Loucy (cell line): ENCODE data around the gene ULBP2.

Experiments used
- H2AFZ ChIP-seq: fragments of 200-600 bp; sonication (generic); 2 replicates; pipeline ENCODE4 v1.6.0; 2016; ENCODE audit warnings: antibody characterized with exemption, mild to moderate bottlenecking, low read length, moderate library complexity
- H3F3A ChIP-seq: fragments of 200-600 bp; 2 replicates; pipeline ENCODE4 v1.6.0; 2016; ENCODE audit warnings: antibody characterized with exemption, low read depth, mild to moderate bottlenecking
- H3K27me3 ChIP-seq: fragments of 200-600 bp; sonication (generic); 2 replicates; pipeline ENCODE4 v1.6.1; 2014; ENCODE audit warnings: low read length, mild to moderate bottlenecking; ENCODE audit not compliant: insufficient read depth, poor library complexity, severe bottlenecking
- H3K36me3 ChIP-seq: fragments of 200-600 bp; sonication (generic); 2 replicates; pipeline ENCODE4 v1.6.1; 2016; ENCODE audit warnings: low read length; ENCODE audit not compliant: insufficient read depth
- H3K4me1 ChIP-seq: fragments of 200-600 bp; sonication (generic); 2 replicates; pipeline ENCODE4 v1.5.1; 2014; ENCODE audit warnings: low read length, mild to moderate bottlenecking; ENCODE audit not compliant: insufficient read depth, poor library complexity, severe bottlenecking
- H3K4me2 ChIP-seq: fragments of 200-600 bp; sonication (generic); 2 replicates; pipeline ENCODE4 v1.6.0; 2014; ENCODE audit warnings: antibody characterized with exemption, low read length, low read depth, mild to moderate bottlenecking; ENCODE audit not compliant: poor library complexity, severe bottlenecking
- H3K4me3 ChIP-seq: fragments of 200-600 bp; sonication (generic); 2 replicates; pipeline ENCODE4 v1.5.1; 2014; ENCODE audit warnings: low read length, mild to moderate bottlenecking, mixed read lengths; ENCODE audit not compliant: poor library complexity, severe bottlenecking
- H3K79me2 ChIP-seq: fragments of 200-600 bp; sonication (generic); 2 replicates; pipeline ENCODE4 v1.6.1; 2014; ENCODE audit warnings: low read length; ENCODE audit not compliant: insufficient read depth
- H3K9ac ChIP-seq: fragments of 200-600 bp; sonication (generic); 2 replicates; pipeline ENCODE4 v1.6.0; 2014; ENCODE audit warnings: mild to moderate bottlenecking, low read depth, low read length, moderate library complexity; ENCODE audit not compliant: poor library complexity, severe bottlenecking
- H3K9me2 ChIP-seq: fragments of 200-600 bp; sonication (generic); replicated peaks from 2 replicates; pipeline ENCODE4 v1.6.1; 2016; ENCODE audit warnings: low read depth, low read length, mixed read lengths
- H3K9me3 ChIP-seq: fragments of 200-600 bp; sonication (generic); 2 replicates; pipeline ENCODE4 v1.6.1; 2014; ENCODE audit warnings: mild to moderate bottlenecking, antibody characterized with exemption, low read length, low read depth; ENCODE audit not compliant: insufficient read depth
- H4K20me1 ChIP-seq: fragments of 200-600 bp; sonication (generic); 2 replicates; pipeline ENCODE4 v1.6.0; 2014; ENCODE audit warnings: antibody characterized with exemption, low read length, mild to moderate bottlenecking; ENCODE audit not compliant: insufficient read depth, poor library complexity, severe bottlenecking
- CTCF ChIP-seq: fragments of 200-600 bp; sonication (generic); conservative IDR thresholded peaks from 2 replicates; pipeline ENCODE4 v1.5.1; 2014; ENCODE audit warnings: mild to moderate bottlenecking, antibody characterized with exemption, low read length
- EZH2phosphoT487 ChIP-seq: fragments of 200-600 bp; IDR thresholded peaks from 2 replicates; pipeline ENCODE4 v1.6.1; 2018; ENCODE audit warnings: antibody characterized with exemption, mild to moderate bottlenecking, moderate library complexity, borderline replicate concordance

The ULBP2 gene

GRCh38 chr6:149991838-149992237 lies 50.0 kb downstream of the ULBP2 start:
- peak overlapping the region; percentile 81 for H3K4me2 ChIP-seq
- H3K27me3 ChIP-seq = peaks cover 12% of the 10 kb centered on the region
- H3K9me2 ChIP-seq = no peaks in the 10 kb centered on the region
- H3F3A ChIP-seq = no peaks in the 10 kb centered on the region
- TF ChIP-seq CTCF = no peak
- TF ChIP-seq EZH2phosphoT487 = no peak
- H2AFZ ChIP-seq = peak overlapping the region; percentile 76
- no peaks in the 10 kb centered on the region for H3K36me3 ChIP-seq
- peaks cover 29% of the 10 kb centered on the region for H3K4me1 ChIP-seq
- no peaks in the 10 kb centered on the region for H3K9me3 ChIP-seq
- peak overlapping the region; percentile 59 for H3K9ac ChIP-seq
- H4K20me1 ChIP-seq = no peaks in the 10 kb centered on the region
- peak overlapping the region; percentile 71 for H3K4me3 ChIP-seq
- no peaks in the 10 kb centered on the region for H3K79me2 ChIP-seq

- Histone ChIP-seq H3K4me3 (no peak overlapping the region), H3K4me2 (no peak overlapping the region), H3K9me2 (no peaks in the 10 kb centered on the region), H3K4me1 (peaks cover 31% of the 10 kb centered on the region), H4K20me1 (no peaks in the 10 kb centered on the region), H3K79me2 (no peaks in the 10 kb centered on the region), H3F3A (no peaks in the 10 kb centered on the region), H3K36me3 (no peaks in the 10 kb centered on the region), H3K27me3 (peaks cover under 1% of the 10 kb centered on the region), H2AFZ (no peak overlapping the region), H3K9ac (no peak overlapping the region), H3K9me3 (no peaks in the 10 kb centered on the region)
- TF ChIP-seq CTCF (no peak), EZH2phosphoT487 (no peak)
These were observed 53.5 kb downstream of the ULBP2 start for GRCh38 chr6:149995235-149995750.

GRCh38 chr6:149995971-149996370 lies 54.2 kb downstream of the ULBP2 start:
- H3K9ac ChIP-seq = no peak overlapping the region
- H2AFZ ChIP-seq = no peak overlapping the region
- no peaks in the 10 kb centered on the region for H3F3A ChIP-seq
- H3K4me1 ChIP-seq = peaks cover 32% of the 10 kb centered on the region
- H3K27me3 ChIP-seq = no peaks in the 10 kb centered on the region
- no peaks in the 10 kb centered on the region for H3K9me2 ChIP-seq
- no peaks in the 10 kb centered on the region for H3K9me3 ChIP-seq
- H3K4me3 ChIP-seq = no peak overlapping the region
- no peaks in the 10 kb centered on the region for H3K79me2 ChIP-seq
- H3K4me2 ChIP-seq = peak overlapping the region; percentile 25
- H4K20me1 ChIP-seq = no peaks in the 10 kb centered on the region
- no peaks in the 10 kb centered on the region for H3K36me3 ChIP-seq
- no peak for TF ChIP-seq CTCF
- no peak for TF ChIP-seq EZH2phosphoT487
